Neural crest cell (in vitro differentiated cells): ENCODE measurements around the gene GJC1. TPM values are rescaled to one million over a fixed set of nuclear protein-coding genes. Genes with fewer than 3 reads are reported as not detected.

Source experiments
- DNase-seq: peaks from one replicate; pipeline ENCODE4 v3.0.0; 2021; ENCODE audit warnings: low read depth, mixed read lengths, low spot score
- H3K27ac Mint-ChIP-seq: one replicate; pipeline ENCODE4 v1.8.0; 2021; ENCODE audit warnings: mild to moderate bottlenecking, mixed read lengths; ENCODE audit not compliant: unreplicated experiment
- H3K27me3 Mint-ChIP-seq: 2 replicates; pipeline ENCODE4 v1.8.0; 2021; ENCODE audit warnings: low read depth, mild to moderate bottlenecking, mixed read lengths
- H3K36me3 Mint-ChIP-seq: 2 replicates; pipeline ENCODE4 v1.8.0; 2021; ENCODE audit warnings: low read depth, mild to moderate bottlenecking, mixed read lengths
- H3K4me1 Mint-ChIP-seq: 2 replicates; pipeline ENCODE4 v1.8.0; 2021; ENCODE audit warnings: mixed read lengths
- H3K4me3 Mint-ChIP-seq: one replicate; pipeline ENCODE4 v1.8.0; 2021; ENCODE audit warnings: mild to moderate bottlenecking, mixed read lengths
- H3K9me3 Mint-ChIP-seq: 2 replicates; pipeline ENCODE4 v1.8.0; 2021; ENCODE audit warnings: mixed read lengths
- CTCF ChIP-seq: fragments of 200-600 bp; sonication (generic); conservative IDR thresholded peaks from 2 replicates; pipeline ENCODE4 v1.5.0; 2021; ENCODE audit warnings: antibody characterized with exemption, mild to moderate bottlenecking
- total RNA-seq: library from RNA; stranded (reverse); gene quantifications from 2 replicates; pipeline ENCODE4 v1.2.1, GENCODE V29; 2021

The GJC1 gene
- total RNA-seq, 1 donor from 2014 or later: 145 TPM

GRCh38 chr17:44792276-44792675, 37.8 kb downstream of the GJC1 start:
- no peaks in the 10 kb centered on the region for H3K9me3 Mint-ChIP-seq

GRCh38 chr17:44788139-44788538, 41.9 kb downstream of the GJC1 start:
- no peak for TF ChIP-seq CTCF
- peaks cover 4% of the 10 kb centered on the region for H3K27me3 Mint-ChIP-seq
- H3K4me1 Mint-ChIP-seq: no peaks in the 10 kb centered on the region
- no peaks in the 10 kb centered on the region for H3K36me3 Mint-ChIP-seq
- H3K4me3 Mint-ChIP-seq: no peak overlapping the region
- no peaks in the 10 kb centered on the region for H3K9me3 Mint-ChIP-seq
- DNase-seq: no peak
- H3K27ac Mint-ChIP-seq: no peak overlapping the region

More at GRCh38 chr17:44792276-44792675, 37.8 kb downstream of the GJC1 start:
- Mint-ChIP-seq H3K4me3 (no peak overlapping the region), H3K27me3 (peaks cover 4% of the 10 kb centered on the region), H3K27ac (no peak overlapping the region), H3K4me1 (peaks cover 29% of the 10 kb centered on the region), H3K36me3 (peaks cover under 1% of the 10 kb centered on the region)
- no peak for TF ChIP-seq CTCF
- DNase-seq: no peak

- no peak for TF ChIP-seq CTCF
- no peak overlapping the region for H3K27ac Mint-ChIP-seq
- H3K36me3 Mint-ChIP-seq: no peaks in the 10 kb centered on the region
- H3K27me3 Mint-ChIP-seq: peaks cover 4% of the 10 kb centered on the region
- no peak for DNase-seq
- H3K9me3 Mint-ChIP-seq: no peaks in the 10 kb centered on the region
- H3K4me3 Mint-ChIP-seq: peak overlapping the region; percentile 23
- peaks cover 5% of the 10 kb centered on the region for H3K4me1 Mint-ChIP-seq
These were observed 42.7 kb downstream of the GJC1 start for GRCh38 chr17:44787271-44787940.

- Mint-ChIP-seq H3K4me3 (no peak overlapping the region), H3K27me3 (peaks cover 4% of the 10 kb centered on the region)
- TF ChIP-seq CTCF: no peak
These were observed 43.5 kb downstream of the GJC1 start for GRCh38 chr17:44786551-44787081.

GRCh38 chr17:44785921-44786320, 44.2 kb downstream of the GJC1 start:
- Mint-ChIP-seq H3K9me3 (no peaks in the 10 kb centered on the region), H3K4me3 (no peak overlapping the region), H3K27ac (no peak overlapping the region), H3K36me3 (no peaks in the 10 kb centered on the region), H3K4me1 (peaks cover 12% of the 10 kb centered on the region), H3K27me3 (peaks cover 4% of the 10 kb centered on the region)
- no peak for TF ChIP-seq CTCF
- no peak for DNase-seq

More at GRCh38 chr17:44786551-44787081, 43.5 kb downstream of the GJC1 start:
- peaks cover 12% of the 10 kb centered on the region for H3K4me1 Mint-ChIP-seq
- H3K27ac Mint-ChIP-seq: no peak overlapping the region
- no peaks in the 10 kb centered on the region for H3K9me3 Mint-ChIP-seq
- H3K36me3 Mint-ChIP-seq: no peaks in the 10 kb centered on the region
- DNase-seq: no peak
